Activated T-cell treated with anti-CD3 and anti-CD28 coated beads, Interleukin-2, amount 50 U/mL, for 72 hours (primary cell): ENCODE measurements around the gene OR1D5. TPM values are rescaled to one million over a fixed set of nuclear protein-coding genes. Genes with fewer than 3 reads are reported as not detected.

ENCODE experiments used
- total RNA-seq, 2 donors: library from RNA; stranded (reverse); gene quantifications; one replicate each; pipeline ENCODE4 v1.2.3, GENCODE V29; 2022

The OR1D5 gene
- total RNA-seq, 2 donors from 2014 or later, result not detected

Other genes starting within 250 kb of the OR1D5 start
- not detected for gene OR1D2, start 40.8 kb upstream of the OR1D5 start, total RNA-seq
- gene OR1G1, start 63.9 kb upstream of the OR1D5 start, total RNA-seq, result not detected
- gene OR1A2, start 133.9 kb upstream of the OR1D5 start, total RNA-seq, result not detected
- gene OR1A1, start 144.1 kb upstream of the OR1D5 start, total RNA-seq, result not detected
- gene OR3A1, start 234.8 kb upstream of the OR1D5 start, total RNA-seq, result 1 to 10 TPM in 1 of 2 donors, under 1 TPM in 1; 0.53 to 1.8 TPM